HCT116 (cell line): Measurements from ENCODE around the gene SLC2A9. TPM values are rescaled to one million over a fixed set of nuclear protein-coding genes. Genes with fewer than 3 reads are reported as not detected.

Experiments
- ATAC-seq: fragments of 200-7000 bp; cut with Tn5 transposase; 2 replicates; pipeline ENCODE4 v1.9.1; 2020; ENCODE audit warnings: mild to moderate bottlenecking, moderate library complexity
- BruUV-seq: library from RNA; stranded (reverse); fragments of 400-500 nt; replicated peaks from 2 replicates; lab custom pipeline; 2021; lab: Mats Ljungman, UMichigan
- CTCF ChIA-PET: fragments of 300-600 bp; sonication (Branson Sonifier 250); formaldehyde crosslinking; loops from one replicate; lab custom pipeline; 2021; ENCODE audit warnings: antibody characterized with exemption; lab: Charles Lee
- POLR2A ChIA-PET: fragments of 300-600, 350-600 bp; sonication (Branson Sonifier 250); formaldehyde crosslinking; loops from one replicate; lab custom pipeline; 2021; ENCODE audit warnings: antibody characterized with exemption; lab: Charles Lee
- RAD21 ChIA-PET, 2 experiments: fragments of 300-600 bp; sonication (Branson Sonifier 250); formaldehyde crosslinking; loops; one replicate each; lab custom pipeline; 2023; ENCODE audit warnings: low total read pairs in 2 of 2; ENCODE audit not compliant: uncharacterized antibody in 2 of 2, unreplicated experiment in 2 of 2, low non-redundant PET in 1 of 2; lab: Charles Lee
- DNase-seq: peaks from one replicate; pipeline ENCODE4 v3.0.0-alpha.2; 2010; ENCODE audit warnings: low read depth, low spot score
- H2AFZ ChIP-seq: fragments of 200-600 bp; shearing (Covaris generic), sonication (generic); 2 replicates; pipeline ENCODE4 v1.6.1; 2017; ENCODE audit warnings: low read depth, mixed run types, mixed read lengths, antibody characterized with exemption, low read length; ENCODE audit not compliant: poor library complexity, severe bottlenecking
- H3K27ac ChIP-seq: 2 replicates; pipeline ENCODE4 v1.5.1; 2012; ENCODE audit warnings: low read depth, low read length
- H3K27me3 ChIP-seq: fragments of 200-600 bp; sonication (generic); 2 replicates; pipeline ENCODE4 v1.6.1; 2016; ENCODE audit warnings: mixed run types, low read length, mixed read lengths; ENCODE audit not compliant: insufficient read depth
- H3K36me3 ChIP-seq, 2 experiments: fragments of 200-500 bp in 1 of 2; fragments of 200-600 bp in 1 of 2; sonication (Bioruptor generic) in 1 of 2; sonication (generic) in 1 of 2; 2 replicates each; pipeline versions ENCODE4 v1.5.1 to v1.6.1; 2014 to 2016; ENCODE audit warnings: low read length in 2 of 2, inconsistent platforms in 1 of 2, mixed read lengths in 1 of 2, mixed run types in 1 of 2; ENCODE audit not compliant: insufficient read depth in 2 of 2, control insufficient read depth in 1 of 2
- H3K4me1 ChIP-seq, 2 experiments: fragments of 200-600 bp in 1 of 2; sonication (generic) in 1 of 2; 2 replicates each; pipeline versions ENCODE4 v1.5.1 to v1.6.1; 2012 to 2017; ENCODE audit warnings: low read length in 2 of 2, inconsistent platforms in 1 of 2, mild to moderate bottlenecking in 1 of 2, mixed read lengths in 1 of 2, mixed run types in 1 of 2, moderate library complexity in 1 of 2; ENCODE audit not compliant: insufficient read depth in 2 of 2, control insufficient read depth in 1 of 2
- H3K4me2 ChIP-seq: fragments of 200-600 bp; sonication (generic); 2 replicates; pipeline ENCODE4 v1.6.1; 2017; ENCODE audit warnings: mixed run types, low read length, mixed read lengths
- H3K4me3 ChIP-seq, 2 experiments: fragments of 200-600 bp in 1 of 2; sonication (generic) in 1 of 2; replicated peaks in 1 of 2; 2 replicates each; pipeline ENCODE4 v1.5.1; 2011 to 2016; ENCODE audit warnings: low read length in 2 of 2, control low read depth in 1 of 2, low read depth in 1 of 2, mild to moderate bottlenecking in 1 of 2, mixed read lengths in 1 of 2, mixed run types in 1 of 2
- H3K79me2 ChIP-seq: fragments of 200-600 bp; sonication (generic); 2 replicates; pipeline ENCODE4 v1.6.1; 2017; ENCODE audit warnings: mild to moderate bottlenecking, mixed run types, low read length, moderate library complexity, mixed read lengths; ENCODE audit not compliant: insufficient read depth
- H3K9ac ChIP-seq: fragments of 200-600 bp; sonication (generic); 2 replicates; pipeline ENCODE4 v1.6.1; 2016; ENCODE audit warnings: low read length, mixed read lengths
- H3K9me2 ChIP-seq: fragments of 200-600 bp; sonication (generic), shearing (Covaris generic); 2 replicates; pipeline ENCODE4 v1.6.1; 2017; ENCODE audit warnings: mixed run types, mild to moderate bottlenecking, moderate library complexity; ENCODE audit not compliant: insufficient read depth
- H3K9me3 ChIP-seq, 2 experiments: fragments of 200-500 bp in 1 of 2; fragments of 200-600 bp in 1 of 2; sonication (Bioruptor generic) in 1 of 2; sonication (generic) in 1 of 2; 2 replicates each; pipeline ENCODE4 v1.6.1; 2014 to 2017; ENCODE audit warnings: low read length in 2 of 2, mixed read lengths in 2 of 2, inconsistent platforms in 1 of 2, low read depth in 1 of 2, mild to moderate bottlenecking in 1 of 2, mixed run types in 1 of 2, moderate library complexity in 1 of 2; ENCODE audit not compliant: control insufficient read depth in 1 of 2, insufficient read depth in 1 of 2
- H4K20me1 ChIP-seq: fragments of 200-600 bp; sonication (generic), shearing (Covaris generic); 2 replicates; pipeline ENCODE4 v1.6.1; 2017; ENCODE audit warnings: mixed run types, mild to moderate bottlenecking, moderate library complexity; ENCODE audit not compliant: insufficient read depth
- CBX3 ChIP-seq: IDR thresholded peaks from 2 replicates; pipeline ENCODE4 v1.6.1; 2012; ENCODE audit warnings: low read depth
- EGR1 ChIP-seq: IDR thresholded peaks from 2 replicates; pipeline ENCODE4 v1.6.1; 2012; ENCODE audit warnings: low read depth
- EZH2phosphoT487 ChIP-seq: fragments of 200-600 bp; IDR thresholded peaks from 2 replicates; pipeline ENCODE4 v1.6.1; 2018; ENCODE audit warnings: antibody characterized with exemption, borderline replicate concordance
- FOSL1 ChIP-seq: IDR thresholded peaks from 2 replicates; pipeline ENCODE4 v1.6.1; 2012; ENCODE audit warnings: low read depth
- POLR2A ChIP-seq: IDR thresholded peaks from 2 replicates; pipeline ENCODE4 v1.7.0; 2011; ENCODE audit warnings: borderline replicate concordance; ENCODE audit not compliant: insufficient read depth, insufficient read length; ENCODE audit errors: extremely low read depth
- SP1 ChIP-seq: IDR thresholded peaks from 2 replicates; pipeline ENCODE4 v1.6.1; 2012; ENCODE audit warnings: low read depth
- SRF ChIP-seq: IDR thresholded peaks from 2 replicates; pipeline ENCODE4 v1.6.1; 2012; ENCODE audit warnings: low read depth
- TCF7L2 ChIP-seq: IDR thresholded peaks from 2 replicates; pipeline ENCODE4 v1.7.0; 2011; ENCODE audit warnings: borderline replicate concordance, inconsistent platforms; ENCODE audit not compliant: insufficient read depth, insufficient read length; ENCODE audit errors: extremely low read depth
- YY1 ChIP-seq: IDR thresholded peaks from 2 replicates; pipeline ENCODE4 v1.6.1; 2011; ENCODE audit warnings: low read length, low read depth, moderate library complexity, mild to moderate bottlenecking; ENCODE audit not compliant: insufficient replicate concordance; ENCODE audit errors: extremely low read depth
- intact Hi-C: fragments of 100-400 bp; cut with micrococcal nuclease; formaldehyde crosslinking; loops from 2 replicates; pipeline ENCODE4 v1.10.0; 2022
- total RNA-seq: library from RNA; stranded (reverse); gene quantifications from one replicate; pipeline ENCODE4 v1.2.1, GENCODE V29; 2021; ENCODE audit not compliant: unreplicated experiment
- TF ChIP-seq, protein P1 (sequence below), 3 experiments: fragments of 200-600 bp in 1 of 3; sonication (generic) in 1 of 3; IDR thresholded peaks in 2 of 3; conservative IDR thresholded peaks in 1 of 3; 2 replicates each; pipeline ENCODE4 v1.5.1; 2012 to 2017; ENCODE audit warnings: low read depth in 2 of 3, low read length in 2 of 3, antibody characterized with exemption in 1 of 3, borderline replicate concordance in 1 of 3, control low read depth in 1 of 3, mild to moderate bottlenecking in 1 of 3, mixed read lengths in 1 of 3, mixed run types in 1 of 3, moderate library complexity in 1 of 3; ENCODE audit not compliant: insufficient read depth in 1 of 3
- TF ChIP-seq, protein P2 (sequence below): IDR thresholded peaks from 2 replicates; pipeline ENCODE4 v1.6.1; 2012

Gene SLC2A9
- total RNA-seq, 1 experiment from 2014 or later, result 2.2 TPM

DNA sequence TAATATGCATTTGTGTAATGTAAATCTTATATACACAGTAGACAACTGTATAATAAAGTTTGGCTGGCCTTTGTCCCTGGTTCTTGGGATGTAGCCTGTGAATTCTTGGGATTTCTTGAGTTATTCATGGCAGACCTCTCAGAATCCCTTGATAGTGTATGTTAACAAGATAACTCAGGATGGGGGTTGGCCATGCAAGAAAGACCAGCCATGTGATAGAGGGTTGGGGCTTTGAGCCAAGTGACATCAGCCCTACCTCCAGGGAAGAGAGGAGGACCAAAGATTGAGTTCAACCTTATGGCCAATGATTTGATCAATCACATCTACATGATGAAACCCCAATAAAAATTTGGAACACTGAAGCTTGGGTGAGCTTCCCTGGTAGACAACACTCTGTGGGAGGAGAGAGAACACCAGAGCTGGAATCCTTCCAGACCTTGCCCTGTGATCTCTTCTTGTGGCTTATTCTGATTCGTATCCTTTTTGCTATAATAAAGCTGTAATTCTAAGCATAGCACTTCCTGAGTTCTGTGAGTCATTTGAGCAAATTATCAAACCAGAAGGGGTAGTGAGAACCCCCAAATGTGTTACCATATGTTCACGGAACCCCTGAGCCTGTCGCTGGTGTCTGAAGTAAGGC is 11.3 kb downstream of the SLC2A9 start:
- no peaks in the 10 kb centered on the region for H3K79me2 ChIP-seq
- no peak overlapping the region for H3K4me3 ChIP-seq
- H2AFZ ChIP-seq, result no peak overlapping the region
- no peaks in the 10 kb centered on the region for H4K20me1 ChIP-seq
- CTCF ChIA-PET, result interaction anchor here (1.4 kb wide), 1 partner anchor 306 kb away, joined by 4 read pairs; no protein-coding TSS in a partner anchor
- no peaks in the 10 kb centered on the region for H3K9me3 ChIP-seq
- H3K27ac ChIP-seq, result no peak overlapping the region
- DNase-seq (no peak), ATAC-seq (no peak)
- no peak overlapping the region for H3K4me2 ChIP-seq
- intact Hi-C loops, result loop anchor here (10.0 kb wide), 1 partner anchor 475 kb away; no protein-coding TSS in a partner anchor
- TF ChIP-seq YY1 (no peak), EGR1 (no peak), FOSL1 (no peak), EZH2phosphoT487 (no peak), SRF (no peak), TCF7L2 (no peak), POLR2A (no peak), CBX3 (no peak), SP1 (no peak)
- TF ChIP-seq, protein P1, sequence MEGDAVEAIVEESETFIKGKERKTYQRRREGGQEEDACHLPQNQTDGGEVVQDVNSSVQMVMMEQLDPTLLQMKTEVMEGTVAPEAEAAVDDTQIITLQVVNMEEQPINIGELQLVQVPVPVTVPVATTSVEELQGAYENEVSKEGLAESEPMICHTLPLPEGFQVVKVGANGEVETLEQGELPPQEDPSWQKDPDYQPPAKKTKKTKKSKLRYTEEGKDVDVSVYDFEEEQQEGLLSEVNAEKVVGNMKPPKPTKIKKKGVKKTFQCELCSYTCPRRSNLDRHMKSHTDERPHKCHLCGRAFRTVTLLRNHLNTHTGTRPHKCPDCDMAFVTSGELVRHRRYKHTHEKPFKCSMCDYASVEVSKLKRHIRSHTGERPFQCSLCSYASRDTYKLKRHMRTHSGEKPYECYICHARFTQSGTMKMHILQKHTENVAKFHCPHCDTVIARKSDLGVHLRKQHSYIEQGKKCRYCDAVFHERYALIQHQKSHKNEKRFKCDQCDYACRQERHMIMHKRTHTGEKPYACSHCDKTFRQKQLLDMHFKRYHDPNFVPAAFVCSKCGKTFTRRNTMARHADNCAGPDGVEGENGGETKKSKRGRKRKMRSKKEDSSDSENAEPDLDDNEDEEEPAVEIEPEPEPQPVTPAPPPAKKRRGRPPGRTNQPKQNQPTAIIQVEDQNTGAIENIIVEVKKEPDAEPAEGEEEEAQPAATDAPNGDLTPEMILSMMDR (IDR thresholded peaks at IDR 0.05 in 2 of 3, conservative IDR thresholded peaks at IDR 0.05 in 1 of 3; ENCODE audit: borderline replicate concordance in 1 of 3, insufficient read depth in 1 of 3, low read depth in 2 of 3, low read length in 2 of 3), result no peak
- TF ChIP-seq, protein P2, sequence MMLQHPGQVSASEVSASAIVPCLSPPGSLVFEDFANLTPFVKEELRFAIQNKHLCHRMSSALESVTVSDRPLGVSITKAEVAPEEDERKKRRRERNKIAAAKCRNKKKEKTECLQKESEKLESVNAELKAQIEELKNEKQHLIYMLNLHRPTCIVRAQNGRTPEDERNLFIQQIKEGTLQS, result no peak
- POLR2A ChIA-PET, result no interaction called here
- peaks cover 24 to 31% of the 10 kb centered on the region in 2 experiments for H3K4me1 ChIP-seq
- H3K36me3 ChIP-seq, result no peaks in the 10 kb centered on the region
- no peak overlapping the region for H3K9ac ChIP-seq
- BruUV-seq, result no TSS peak
- no peaks in the 10 kb centered on the region for H3K27me3 ChIP-seq
- no peaks in the 10 kb centered on the region for H3K9me2 ChIP-seq
- RAD21 ChIA-PET, result no interaction called here
